Small intestine (tissue), 7 donors: Measurements from ENCODE around the gene PHC2. TPM values are rescaled to one million over a fixed set of nuclear protein-coding genes. Genes with fewer than 3 reads are reported as not detected.
A peak's percentile ranks its signal among the peaks of the same experiment; 100 is the strongest.

ENCODE experiments used
- DNase-seq, 2 donors: peaks; one replicate each; pipeline versions ENCODE4 v3.0.0 to v3.0.0-alpha.2; 2013
- FAIRE-seq: peaks from 2 replicates; lab custom pipeline; 2012; peaks lifted over from hg19 to GRCh38; lab: Jason Lieb, UNC
- H3K27ac ChIP-seq, 3 donors: one replicate each; pipeline ENCODE4 v1.5.1; 2013; ENCODE audit warnings: low read length in 2 of 3, mild to moderate bottlenecking in 2 of 3, control low read depth in 1 of 3, inconsistent platforms in 1 of 3, low read depth in 1 of 3, moderate library complexity in 1 of 3
- H3K27me3 ChIP-seq, 3 donors: one replicate each; pipeline ENCODE4 v1.6.1; 2013; ENCODE audit warnings: low read length in 3 of 3, inconsistent platforms in 1 of 3; ENCODE audit not compliant: control insufficient read depth in 3 of 3, insufficient read depth in 3 of 3
- H3K36me3 ChIP-seq, 3 donors: one replicate each; pipeline ENCODE4 v1.6.1; 2013; ENCODE audit warnings: low read length in 3 of 3, inconsistent platforms in 1 of 3, low read depth in 1 of 3, mild to moderate bottlenecking in 1 of 3, moderate library complexity in 1 of 3; ENCODE audit not compliant: control insufficient read depth in 3 of 3, insufficient read depth in 2 of 3
- H3K4me1 ChIP-seq, 3 donors: one replicate each; pipeline ENCODE4 v1.6.1; 2013; ENCODE audit warnings: low read length in 2 of 3, inconsistent platforms in 1 of 3, low read depth in 1 of 3, mild to moderate bottlenecking in 1 of 3, moderate library complexity in 1 of 3; ENCODE audit not compliant: control insufficient read depth in 3 of 3, insufficient read depth in 2 of 3
- H3K4me3 ChIP-seq, 3 donors: one replicate each; pipeline ENCODE4 v1.5.1; 2013; ENCODE audit warnings: low read length in 3 of 3, control low read depth in 1 of 3, inconsistent platforms in 1 of 3, low read depth in 1 of 3, mild to moderate bottlenecking in 1 of 3, moderate library complexity in 1 of 3
- H3K9me3 ChIP-seq, 2 donors: one replicate each; pipeline ENCODE4 v1.6.1; 2013; ENCODE audit warnings: low read depth in 1 of 2, low read length in 1 of 2; ENCODE audit not compliant: control insufficient read depth in 2 of 2, insufficient read depth in 1 of 2
- WGBS, 3 donors: extraction: QIAGEN DNeasy Blood & Tissue Kit; methylation state at CpG; one replicate each; pipeline ENCODE4 v1.1.7; 2013; 5-methylcytosine and 5-hydroxymethylcytosine counted together
- polyA plus RNA-seq, 4 donors: library from polyadenylated mRNA; stranded (reverse) in 3 of 4; unstranded in 1 of 4; fragments of 200-250 nt in 3 of 4; fragments of 120-200 nt in 1 of 4; gene quantifications; one replicate each; pipeline versions ENCODE4 v1.2.1 to v1.2.3, GENCODE V29; 2013
- donor health status: healthy with polysubstance abuse.
- donor health status: control.
- donor health status: control.
- donor health status: Bipolar disorder and iron deficiency.
- donor health status: healthy.

PHC2 gene
- polyA plus RNA-seq, 4 donors: 41.2 to 110 (median 47.8) TPM

DNA sequence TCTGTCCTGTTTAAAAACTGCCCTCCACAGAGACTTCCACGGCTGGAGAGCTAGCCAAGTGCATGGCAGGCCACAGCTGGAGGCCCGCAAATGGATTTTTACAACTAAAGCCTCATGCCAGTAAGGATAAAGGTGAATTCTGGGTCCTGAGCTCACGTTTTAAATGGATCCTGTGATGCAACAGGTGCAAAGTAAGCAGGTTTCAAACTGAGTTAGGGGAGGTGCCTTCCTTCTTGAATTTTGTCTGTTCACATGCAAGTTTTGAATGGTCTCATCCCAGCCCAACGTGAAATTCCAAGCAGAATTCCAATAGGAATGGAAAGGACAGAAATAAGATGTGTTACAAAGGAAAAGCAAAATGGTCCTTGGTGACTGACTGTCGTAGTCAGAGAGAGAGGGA lies 73.8 kb downstream of the PHC2 start:
- FAIRE-seq (no peak), DNase-seq (no peak)
- H3K4me3 ChIP-seq: no peak overlapping the region
- peaks cover 0 to 25% (median 0%) of the 10 kb centered on the region in 3 donors for H3K36me3 ChIP-seq
- no peaks in the 10 kb centered on the region for H3K9me3 ChIP-seq
- H3K4me1 ChIP-seq: no peaks in the 10 kb centered on the region
- WGBS, 3 donors: 90 to 94% (median 93%) methylated on average over 5 of the region's 5 CpGs
- H3K27me3 ChIP-seq: no peaks in the 10 kb centered on the region
- H3K27ac ChIP-seq: no peak overlapping the region

DNA sequence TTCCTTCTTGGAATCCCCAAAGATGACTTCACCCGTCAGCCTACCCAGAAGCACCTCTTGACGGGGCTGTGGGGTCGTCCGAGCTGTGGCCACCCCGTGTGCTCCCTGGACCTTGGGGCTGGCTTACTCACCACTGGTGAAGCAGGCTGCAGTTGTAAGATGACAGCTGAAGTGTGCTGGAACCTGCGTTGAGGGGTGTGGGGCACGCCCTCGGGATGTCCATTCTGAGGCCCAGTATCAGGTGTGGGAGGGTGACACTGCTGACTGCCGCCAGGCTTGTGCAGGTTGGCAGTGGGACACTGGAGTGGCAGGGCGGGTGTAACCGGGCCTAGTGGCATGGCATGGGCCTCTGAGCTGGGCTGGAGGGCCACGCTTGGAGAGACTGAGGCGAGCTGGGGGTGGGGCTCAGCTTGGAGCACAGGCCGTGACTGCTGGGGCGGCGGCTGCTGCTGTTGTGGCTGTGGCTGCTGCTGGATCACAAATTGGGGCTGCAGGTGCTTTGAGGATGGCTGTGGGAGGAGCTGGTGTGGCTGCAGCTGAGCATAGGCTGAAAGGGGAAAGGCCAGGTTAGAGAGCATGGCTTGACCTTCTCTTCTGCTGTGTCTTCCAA lies 76.1 kb downstream of the PHC2 start:
- Histone ChIP-seq H3K4me3 (no peak overlapping the region), H3K27ac (no peak overlapping the region), H3K9me3 (no peaks in the 10 kb centered on the region), H3K36me3 (peaks cover 0 to 20% (median 0%) of the 10 kb centered on the region in 3 donors), H3K4me1 (peaks cover 0 to 4% (median 0%) of the 10 kb centered on the region in 3 donors), H3K27me3 (no peaks in the 10 kb centered on the region)
- WGBS, 3 donors: 85 to 94% (median 89%) methylated on average over 12 to 16 of the region's 16 CpGs
- FAIRE-seq: no peak
- DNase-seq: no peak

DNA sequence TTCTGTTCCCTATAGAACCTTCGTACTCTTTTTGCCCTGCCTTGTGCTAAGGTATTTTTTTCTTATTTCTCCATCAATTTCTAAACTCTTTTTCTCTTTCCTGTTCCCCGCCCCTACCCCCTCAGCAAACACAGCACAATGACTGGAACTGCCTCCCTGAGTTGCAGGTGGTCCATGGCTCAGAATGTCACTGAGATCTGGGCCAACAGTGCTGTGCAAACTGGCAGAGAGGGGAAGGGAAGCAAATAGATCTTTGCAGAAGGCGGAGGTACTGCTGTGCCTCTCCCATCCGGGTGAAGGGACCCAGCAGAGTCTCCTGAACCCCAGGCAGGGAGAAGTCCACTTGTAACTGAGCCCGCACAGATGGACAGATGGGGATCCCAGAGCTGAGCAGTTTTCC lies 77.4 kb downstream of the PHC2 start:
- WGBS, 3 donors: 90 to 95% (median 93%) methylated on average over 5 of the region's 5 CpGs
- FAIRE-seq (no peak), DNase-seq (no peak)
- no peaks in the 10 kb centered on the region for H3K9me3 ChIP-seq
- H3K36me3 ChIP-seq: peaks cover 0 to 20% (median 0%) of the 10 kb centered on the region in 3 donors
- no peak overlapping the region for H3K27ac ChIP-seq
- H3K4me1 ChIP-seq: peaks cover 0 to 4% (median 0%) of the 10 kb centered on the region in 3 donors
- H3K27me3 ChIP-seq: no peaks in the 10 kb centered on the region
- H3K4me3 ChIP-seq: no peak overlapping the region

DNA sequence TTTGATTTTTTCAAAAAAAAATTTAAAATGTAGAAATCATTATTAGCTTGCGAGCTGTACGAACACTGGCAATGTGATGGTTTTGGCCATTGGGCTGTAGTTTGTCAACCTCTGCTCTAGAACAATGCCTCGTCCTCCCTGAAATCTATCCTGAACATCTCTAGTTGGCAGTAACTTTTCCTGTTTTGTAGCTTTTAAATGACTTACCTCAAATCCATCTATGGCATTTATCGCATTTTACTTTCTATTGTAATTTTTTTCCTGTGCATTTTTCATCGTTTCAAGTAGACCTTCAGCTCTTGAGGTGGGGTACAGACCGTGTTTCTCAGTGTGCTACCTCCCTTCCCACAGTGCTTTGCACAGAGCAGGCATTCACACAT lies 79.6 kb downstream of the PHC2 start:
- Histone ChIP-seq H3K27me3 (no peaks in the 10 kb centered on the region), H3K4me3 (no peak overlapping the region), H3K27ac (no peak overlapping the region), H3K9me3 (no peaks in the 10 kb centered on the region), H3K36me3 (peaks cover 0 to 24% (median 0%) of the 10 kb centered on the region in 3 donors), H3K4me1 (peaks cover 0 to 26% (median 4%) of the 10 kb centered on the region in 3 donors)
- 92 to 96% (median 93%) methylated on average over 6 of the region's 6 CpGs for WGBS, 3 donors
- DNase-seq: no peak
- no peak for FAIRE-seq

DNA sequence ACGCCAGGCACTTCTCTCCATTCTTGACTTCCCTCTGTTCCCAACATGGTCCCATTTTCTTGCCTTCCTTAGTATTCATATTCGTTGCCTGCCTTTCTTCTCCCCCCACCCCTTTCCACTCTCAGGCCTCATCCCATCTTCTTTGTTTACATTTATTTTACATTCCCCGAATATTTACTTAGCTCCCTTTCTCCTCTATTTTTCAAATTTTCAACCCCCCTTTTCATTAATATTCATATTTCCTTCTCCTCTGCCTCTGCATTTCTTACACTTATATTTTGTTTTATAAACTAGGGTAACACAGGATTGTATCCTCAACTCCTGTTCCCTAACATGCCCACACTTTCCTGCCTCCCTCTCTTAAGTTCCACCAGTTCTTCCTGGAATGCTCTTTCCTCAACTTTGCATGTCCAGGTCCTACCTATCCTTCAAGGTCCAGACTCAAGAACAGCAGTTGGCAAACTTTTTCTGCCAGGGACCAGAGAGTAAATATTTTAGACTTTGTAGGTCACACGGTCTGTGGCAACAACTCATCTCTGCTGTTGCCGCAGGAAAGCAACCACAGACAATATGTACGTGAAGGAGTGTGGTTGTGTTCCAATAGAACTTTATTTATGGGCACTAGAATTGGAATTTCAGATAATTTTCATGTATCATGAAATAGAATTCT lies 80.1 kb downstream of the PHC2 start:
- Histone ChIP-seq H3K27ac (peak overlapping the region; percentile 86 to 94 (median 89)), H3K4me3 (peak overlapping the region in 2 of 3 donors; percentile 70 to 72), H3K9me3 (no peaks in the 10 kb centered on the region), H3K36me3 (peaks cover 0 to 24% (median 0%) of the 10 kb centered on the region in 3 donors), H3K4me1 (peaks cover 0 to 29% (median 7%) of the 10 kb centered on the region in 3 donors), H3K27me3 (no peaks in the 10 kb centered on the region)
- DNase-seq (no peak), FAIRE-seq (no peak)
- WGBS, 3 donors: 36 to 44% (median 42%) methylated on average over 6 of the region's 6 CpGs

DNA sequence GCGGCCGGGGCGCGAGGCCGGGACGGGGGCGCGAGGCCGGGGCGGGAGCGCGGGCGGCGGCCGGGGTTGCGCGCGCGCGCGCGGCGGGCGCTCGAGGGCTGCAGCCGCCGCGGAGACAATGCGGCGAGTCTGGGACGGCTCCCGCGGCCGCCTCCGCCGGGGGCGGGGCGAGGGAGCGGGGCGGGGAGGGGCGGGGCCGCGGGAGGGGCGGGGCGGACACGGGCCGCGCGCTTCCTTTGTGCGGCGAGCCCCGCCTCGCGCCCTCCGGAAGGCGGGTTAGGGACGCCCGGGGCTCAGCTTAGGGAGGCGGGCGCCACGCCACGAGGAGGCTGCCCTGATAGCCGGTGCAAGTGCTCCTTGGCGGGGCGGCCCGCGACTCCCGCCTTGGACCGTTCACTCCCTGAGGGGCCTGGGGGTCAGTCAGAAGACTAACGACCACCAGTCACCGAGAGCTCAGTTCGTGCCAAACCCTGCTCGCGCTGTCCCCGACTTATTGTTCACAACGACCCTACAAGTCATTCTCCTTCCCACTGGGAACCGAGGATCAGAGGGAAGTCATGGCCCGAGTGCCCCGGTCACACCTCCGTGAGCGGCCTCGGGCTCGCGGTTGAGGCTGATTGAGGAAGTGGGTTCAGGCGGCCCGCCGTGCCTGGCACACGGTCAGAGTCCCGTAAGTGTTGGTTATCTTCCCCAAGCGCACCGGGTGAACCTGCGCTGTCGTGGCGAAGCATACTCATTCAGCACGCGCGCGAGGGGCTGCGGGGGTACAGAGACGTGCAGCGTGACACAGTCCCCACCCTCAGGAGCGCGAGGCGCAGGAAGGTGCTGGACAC lies 80.9 kb downstream of the PHC2 start:
- H3K27ac ChIP-seq: peak overlapping the region; percentile 86 to 96 (median 94)
- 0 to 1% (median 0%) methylated on average over 49 to 104 of the region's 104 CpGs for WGBS, 3 donors
- peaks cover 0 to 29% (median 7%) of the 10 kb centered on the region in 3 donors for H3K4me1 ChIP-seq
- H3K4me3 ChIP-seq: peak overlapping the region; percentile 72 to 94 (median 75)
- FAIRE-seq (no peak), DNase-seq (peak; percentile 87 to 91)
- no peaks in the 10 kb centered on the region for H3K9me3 ChIP-seq
- no peaks in the 10 kb centered on the region for H3K27me3 ChIP-seq
- H3K36me3 ChIP-seq: peaks cover 0 to 18% (median 0%) of the 10 kb centered on the region in 3 donors

DNA sequence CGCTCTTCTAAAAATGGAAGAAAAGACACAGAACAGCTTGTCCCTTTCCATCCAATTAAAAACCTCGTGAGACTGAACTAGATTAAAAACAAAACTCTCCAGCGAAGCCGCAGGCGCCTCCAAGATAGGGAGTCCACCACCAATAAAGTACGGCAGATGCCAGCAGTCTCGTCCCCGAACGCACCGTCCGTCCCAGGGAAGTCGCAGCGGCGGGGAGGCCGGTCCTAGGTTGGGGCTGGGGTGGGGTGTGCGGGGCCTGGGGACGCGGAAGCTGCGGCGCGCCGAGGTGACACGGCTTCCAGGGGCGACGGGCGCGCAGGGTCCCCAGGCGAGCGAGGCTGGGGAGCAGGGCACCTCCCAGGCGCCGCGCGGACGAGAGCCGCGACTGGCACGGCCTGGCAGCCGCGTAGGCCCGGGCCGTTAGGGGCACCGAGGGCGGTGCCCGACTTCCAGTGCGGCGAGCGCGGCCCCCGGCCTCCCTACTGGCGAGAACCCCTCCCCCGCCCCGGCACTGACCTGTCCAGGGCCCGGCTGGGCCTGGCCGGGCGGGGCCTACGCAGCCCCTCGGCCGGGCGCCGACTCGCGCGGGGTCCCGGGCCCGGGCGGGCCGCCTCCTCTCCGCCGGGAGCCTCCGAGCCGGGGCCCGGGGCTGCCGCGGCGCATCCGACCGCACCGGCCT lies 81.7 kb downstream of the PHC2 start:
- peak overlapping the region; percentile 81 to 96 (median 88) for H3K27ac ChIP-seq
- 0 to 1% (median 0%) methylated on average over 40 to 78 of the region's 78 CpGs for WGBS, 3 donors
- FAIRE-seq (no peak), DNase-seq (peak; percentile 40 to 70)
- peaks cover 2 to 29% (median 7%) of the 10 kb centered on the region in 3 donors for H3K4me1 ChIP-seq
- H3K9me3 ChIP-seq: no peaks in the 10 kb centered on the region
- H3K27me3 ChIP-seq: no peaks in the 10 kb centered on the region
- peaks cover 0 to 14% (median 0%) of the 10 kb centered on the region in 3 donors for H3K36me3 ChIP-seq
- peak overlapping the region; percentile 74 to 94 (median 75) for H3K4me3 ChIP-seq
